Ishikawa (cell line): ENCODE data around the gene HES6.

Experiments
- CEBPB ChIP-seq: IDR thresholded peaks from 2 replicates; pipeline ENCODE4 v1.6.1; 2012
- CREB1 ChIP-seq: IDR thresholded peaks from 2 replicates; pipeline ENCODE4 v1.6.1; 2012; ENCODE audit warnings: low read depth
- EGR1 ChIP-seq: IDR thresholded peaks from 2 replicates; pipeline ENCODE4 v1.6.1; 2012
- EP300 ChIP-seq: IDR thresholded peaks from 2 replicates; pipeline ENCODE4 v1.6.1; 2012; ENCODE audit warnings: borderline replicate concordance
- FOXM1 ChIP-seq: IDR thresholded peaks from 2 replicates; pipeline ENCODE4 v1.6.1; 2012; ENCODE audit warnings: low read depth, borderline replicate concordance
- NFIC ChIP-seq: IDR thresholded peaks from 2 replicates; pipeline ENCODE4 v1.6.1; 2012
- RAD21 ChIP-seq: IDR thresholded peaks from 2 replicates; pipeline ENCODE4 v1.6.1; 2012; ENCODE audit warnings: low read depth
- TAF1 ChIP-seq: IDR thresholded peaks from 2 replicates; pipeline ENCODE4 v1.6.1; 2012; ENCODE audit warnings: low read depth, mild to moderate bottlenecking
- TCF12 ChIP-seq: IDR thresholded peaks from 2 replicates; pipeline ENCODE4 v1.6.1; 2012; ENCODE audit warnings: low read depth
- TEAD4 ChIP-seq: IDR thresholded peaks from 2 replicates; pipeline ENCODE4 v1.6.1; 2012
- YY1 ChIP-seq: IDR thresholded peaks from 2 replicates; pipeline ENCODE4 v1.6.1; 2012; ENCODE audit warnings: low read depth
- ZBTB7A ChIP-seq: IDR thresholded peaks from 2 replicates; pipeline ENCODE4 v1.6.1; 2012; ENCODE audit warnings: low read depth
- TF ChIP-seq, protein P1 (sequence below): IDR thresholded peaks from 2 replicates; pipeline ENCODE4 v1.6.1; 2012; ENCODE audit warnings: low read depth, mild to moderate bottlenecking
- TF ChIP-seq, protein P2 (sequence below): IDR thresholded peaks from 2 replicates; pipeline ENCODE4 v1.6.1; 2012
- TF ChIP-seq, protein P3 (sequence below): IDR thresholded peaks from 2 replicates; pipeline ENCODE4 v1.6.1; 2012

HES6 gene

DNA sequence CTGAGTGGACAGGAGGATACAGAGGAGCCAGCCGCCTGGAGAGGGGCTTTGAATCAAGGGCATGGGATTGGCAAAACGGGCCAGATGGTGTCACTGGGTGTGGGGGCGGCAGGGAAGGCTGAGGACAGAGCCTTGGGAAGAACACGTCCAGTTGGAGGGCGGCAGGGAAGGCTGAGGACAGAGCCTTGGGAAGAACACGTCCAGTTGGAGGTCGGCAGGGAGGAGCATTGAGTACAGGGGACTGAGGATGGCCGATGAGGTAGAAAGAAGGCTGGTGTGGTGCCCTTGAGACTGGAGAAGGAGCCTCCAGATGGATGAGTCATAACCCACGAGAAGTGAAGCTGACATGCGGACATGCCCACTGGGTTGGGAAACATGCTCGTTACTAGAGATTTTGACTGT is 4.5 kb downstream of the HES6 start:
- TF ChIP-seq TCF12 (no peak), EP300 (no peak), YY1 (no peak), FOXM1 (no peak), EGR1 (no peak), NFIC (no peak), ZBTB7A (no peak)
- TF ChIP-seq, protein P1, sequence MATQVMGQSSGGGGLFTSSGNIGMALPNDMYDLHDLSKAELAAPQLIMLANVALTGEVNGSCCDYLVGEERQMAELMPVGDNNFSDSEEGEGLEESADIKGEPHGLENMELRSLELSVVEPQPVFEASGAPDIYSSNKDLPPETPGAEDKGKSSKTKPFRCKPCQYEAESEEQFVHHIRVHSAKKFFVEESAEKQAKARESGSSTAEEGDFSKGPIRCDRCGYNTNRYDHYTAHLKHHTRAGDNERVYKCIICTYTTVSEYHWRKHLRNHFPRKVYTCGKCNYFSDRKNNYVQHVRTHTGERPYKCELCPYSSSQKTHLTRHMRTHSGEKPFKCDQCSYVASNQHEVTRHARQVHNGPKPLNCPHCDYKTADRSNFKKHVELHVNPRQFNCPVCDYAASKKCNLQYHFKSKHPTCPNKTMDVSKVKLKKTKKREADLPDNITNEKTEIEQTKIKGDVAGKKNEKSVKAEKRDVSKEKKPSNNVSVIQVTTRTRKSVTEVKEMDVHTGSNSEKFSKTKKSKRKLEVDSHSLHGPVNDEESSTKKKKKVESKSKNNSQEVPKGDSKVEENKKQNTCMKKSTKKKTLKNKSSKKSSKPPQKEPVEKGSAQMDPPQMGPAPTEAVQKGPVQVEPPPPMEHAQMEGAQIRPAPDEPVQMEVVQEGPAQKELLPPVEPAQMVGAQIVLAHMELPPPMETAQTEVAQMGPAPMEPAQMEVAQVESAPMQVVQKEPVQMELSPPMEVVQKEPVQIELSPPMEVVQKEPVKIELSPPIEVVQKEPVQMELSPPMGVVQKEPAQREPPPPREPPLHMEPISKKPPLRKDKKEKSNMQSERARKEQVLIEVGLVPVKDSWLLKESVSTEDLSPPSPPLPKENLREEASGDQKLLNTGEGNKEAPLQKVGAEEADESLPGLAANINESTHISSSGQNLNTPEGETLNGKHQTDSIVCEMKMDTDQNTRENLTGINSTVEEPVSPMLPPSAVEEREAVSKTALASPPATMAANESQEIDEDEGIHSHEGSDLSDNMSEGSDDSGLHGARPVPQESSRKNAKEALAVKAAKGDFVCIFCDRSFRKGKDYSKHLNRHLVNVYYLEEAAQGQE: no peak
- TF ChIP-seq, protein P2, sequence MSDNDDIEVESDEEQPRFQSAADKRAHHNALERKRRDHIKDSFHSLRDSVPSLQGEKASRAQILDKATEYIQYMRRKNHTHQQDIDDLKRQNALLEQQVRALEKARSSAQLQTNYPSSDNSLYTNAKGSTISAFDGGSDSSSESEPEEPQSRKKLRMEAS: no peak

DNA sequence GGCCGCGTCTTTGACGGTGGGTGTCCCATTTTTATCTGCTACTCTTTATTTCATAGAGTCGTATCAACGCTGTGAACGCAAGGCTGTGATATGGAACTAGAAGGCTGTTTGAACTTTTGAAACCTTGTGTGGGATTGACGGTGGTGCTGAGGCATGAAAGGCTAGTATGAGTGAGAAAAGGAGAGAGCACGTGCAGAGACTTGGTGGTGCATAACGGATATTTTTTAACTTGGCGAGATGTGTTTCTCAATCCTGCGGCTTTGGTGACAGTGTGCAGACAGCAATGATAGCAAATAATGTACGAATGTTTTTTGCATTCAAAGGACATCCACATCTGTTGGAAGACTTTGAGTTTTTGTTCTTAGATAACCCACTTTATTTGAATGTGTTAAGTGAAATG is 6.2 kb downstream of the HES6 start:
- TF ChIP-seq TCF12: no peak
- no peak for TF ChIP-seq CREB1
- TF ChIP-seq, protein P1: no peak
- no peak for TF ChIP-seq TAF1
- TF ChIP-seq FOXM1: no peak
- TF ChIP-seq, protein P3, sequence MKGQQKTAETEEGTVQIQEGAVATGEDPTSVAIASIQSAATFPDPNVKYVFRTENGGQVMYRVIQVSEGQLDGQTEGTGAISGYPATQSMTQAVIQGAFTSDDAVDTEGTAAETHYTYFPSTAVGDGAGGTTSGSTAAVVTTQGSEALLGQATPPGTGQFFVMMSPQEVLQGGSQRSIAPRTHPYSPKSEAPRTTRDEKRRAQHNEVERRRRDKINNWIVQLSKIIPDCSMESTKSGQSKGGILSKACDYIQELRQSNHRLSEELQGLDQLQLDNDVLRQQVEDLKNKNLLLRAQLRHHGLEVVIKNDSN: no peak

DNA sequence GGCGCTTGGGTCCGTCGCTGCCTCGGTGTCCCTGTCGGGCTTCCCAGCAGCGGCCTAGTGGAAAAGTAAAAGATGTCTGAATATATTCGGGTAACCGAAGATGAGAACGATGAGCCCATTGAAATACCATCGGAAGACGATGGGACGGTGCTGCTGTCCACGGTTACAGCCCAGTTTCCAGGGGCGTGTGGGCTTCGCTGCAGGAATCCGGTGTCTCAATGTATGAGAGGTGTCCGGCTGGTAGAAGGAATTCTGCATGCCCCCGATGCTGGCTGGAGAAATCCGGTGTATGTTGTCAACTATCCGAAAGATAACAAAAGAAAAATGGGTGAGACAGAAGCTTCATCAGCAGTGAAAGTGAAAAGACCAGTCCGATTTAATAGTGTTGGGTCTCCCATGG is 8.0 kb downstream of the HES6 start:
- TF ChIP-seq TEAD4: no peak
- TF ChIP-seq FOXM1: no peak
- TF ChIP-seq, protein P3: no peak
- TF ChIP-seq CEBPB: no peak
- TF ChIP-seq TAF1: no peak
- TF ChIP-seq RAD21: no peak
- TF ChIP-seq EGR1: no peak
- no peak for TF ChIP-seq CREB1
- TF ChIP-seq, protein P2: no peak
- TF ChIP-seq YY1: no peak
- no peak for TF ChIP-seq TCF12
- TF ChIP-seq EP300: no peak
- TF ChIP-seq, protein P1: no peak
- TF ChIP-seq ZBTB7A: no peak
- no peak for TF ChIP-seq NFIC

DNA sequence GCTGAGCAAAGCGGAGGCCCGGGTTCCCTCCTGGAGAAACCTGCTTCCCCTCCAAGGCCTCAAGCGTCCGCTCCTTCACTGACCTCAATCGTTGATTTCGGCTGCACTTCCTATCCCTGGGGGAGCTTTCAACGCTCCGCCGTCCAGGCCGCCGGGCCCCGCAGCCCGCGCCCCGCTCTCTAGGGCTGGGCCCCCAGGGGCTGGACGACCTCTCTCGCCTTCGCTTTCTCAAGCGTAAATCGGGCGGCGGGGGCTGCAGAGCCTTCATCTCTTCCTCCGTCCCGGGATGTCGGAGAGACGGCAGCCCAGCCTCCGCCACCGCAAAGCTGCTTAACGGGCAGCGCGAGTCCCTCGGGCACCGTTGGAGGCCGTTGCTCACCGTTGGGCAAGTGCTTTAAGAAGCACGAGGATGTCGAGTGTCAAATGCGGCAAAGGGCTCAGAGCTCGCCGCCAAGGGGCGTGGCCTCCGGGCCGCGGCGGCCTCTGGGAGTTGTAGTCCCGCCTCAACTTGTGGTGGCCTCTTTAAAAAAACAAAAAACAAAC is 8.5 kb downstream of the HES6 start:
- TF ChIP-seq, protein P1: no peak
- TF ChIP-seq, protein P2: no peak
- TF ChIP-seq CREB1 (no peak), ZBTB7A (no peak), TAF1 (no peak), TEAD4 (no peak)
